Measurements from ENCODE around the gene C3orf85. TPM values are rescaled to one million over a fixed set of nuclear protein-coding genes. Genes with fewer than 3 reads are reported as not detected.

The C3orf85 gene
- total and polyA plus RNA-seq, 9 donors, result 1.3 to 3.8 TPM; not detected in 7

DNA sequence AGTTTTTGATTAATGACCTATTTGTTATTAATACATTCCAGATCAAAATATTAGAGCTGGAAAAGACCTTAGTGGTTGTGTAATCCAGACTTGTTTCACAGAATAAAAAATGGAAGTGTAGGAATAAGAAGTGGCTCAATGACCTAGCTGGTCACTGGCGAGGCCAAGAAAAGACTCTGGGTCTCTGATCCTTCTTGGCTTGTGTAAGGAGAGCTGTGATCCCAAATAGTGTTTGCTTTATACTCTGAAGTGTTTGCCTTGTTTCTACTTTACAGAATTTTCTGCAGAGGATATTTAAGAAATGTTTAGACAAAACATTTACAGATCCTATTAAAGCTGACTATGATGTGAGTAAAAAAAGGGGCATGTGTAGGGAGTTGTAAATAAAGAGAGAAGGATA is 7.1 kb downstream of the C3orf85 start:
- H3K9me3 ChIP-seq (replicated peaks; ENCODE audit: control insufficient read depth, low read depth, low read length), result no peaks in the 10 kb centered on the region
- WGBS (ENCODE audit: insufficient coverage), result 63% methylated on average over 1 of the region's 1 CpG
- DNase-seq, result no peak
- H3K4me3 ChIP-seq (ENCODE audit: low read length), result no peak overlapping the region
- H3K36me3 ChIP-seq (ENCODE audit: control insufficient read depth, insufficient read depth, low read length), result no peaks in the 10 kb centered on the region
- H3K27me3 ChIP-seq (ENCODE audit: control insufficient read depth, insufficient read depth, low read length), result no peaks in the 10 kb centered on the region
- no peak overlapping the region for H3K27ac ChIP-seq (ENCODE audit: low read length)
- H3K4me1 ChIP-seq (ENCODE audit: control insufficient read depth, insufficient read depth, low read length), result no peaks in the 10 kb centered on the region

- Histone ChIP-seq H3K9me3 (replicated peaks; ENCODE audit: control insufficient read depth, low read depth, low read length) (no peaks in the 10 kb centered on the region), H3K27me3 (ENCODE audit: control insufficient read depth, insufficient read depth, low read length) (no peaks in the 10 kb centered on the region), H3K4me1 (ENCODE audit: control insufficient read depth, insufficient read depth, low read length) (no peaks in the 10 kb centered on the region), H3K4me3 (ENCODE audit: low read length) (no peak overlapping the region), H3K27ac (ENCODE audit: low read length) (no peak overlapping the region), H3K36me3 (ENCODE audit: control insufficient read depth, insufficient read depth, low read length) (no peaks in the 10 kb centered on the region)
- WGBS (ENCODE audit: insufficient coverage), result no CpG with 5 or more reads among the region's 2 CpGs
- DNase-seq, result no peak
These were observed 12.6 kb downstream of the C3orf85 start for GRCh38 chr3:109149078-109149477.

- 86% methylated on average over 2 of the region's 4 CpGs for WGBS (ENCODE audit: insufficient coverage)
- Histone ChIP-seq H3K27ac (ENCODE audit: low read length) (no peak overlapping the region), H3K36me3 (ENCODE audit: control insufficient read depth, insufficient read depth, low read length) (no peaks in the 10 kb centered on the region), H3K9me3 (replicated peaks; ENCODE audit: control insufficient read depth, low read depth, low read length) (no peaks in the 10 kb centered on the region), H3K4me3 (ENCODE audit: low read length) (no peak overlapping the region), H3K4me1 (ENCODE audit: control insufficient read depth, insufficient read depth, low read length) (no peaks in the 10 kb centered on the region), H3K27me3 (ENCODE audit: control insufficient read depth, insufficient read depth, low read length) (no peaks in the 10 kb centered on the region)
- no peak for DNase-seq
These were observed 15.8 kb downstream of the C3orf85 start for GRCh38 chr3:109152320-109152719.

DNA sequence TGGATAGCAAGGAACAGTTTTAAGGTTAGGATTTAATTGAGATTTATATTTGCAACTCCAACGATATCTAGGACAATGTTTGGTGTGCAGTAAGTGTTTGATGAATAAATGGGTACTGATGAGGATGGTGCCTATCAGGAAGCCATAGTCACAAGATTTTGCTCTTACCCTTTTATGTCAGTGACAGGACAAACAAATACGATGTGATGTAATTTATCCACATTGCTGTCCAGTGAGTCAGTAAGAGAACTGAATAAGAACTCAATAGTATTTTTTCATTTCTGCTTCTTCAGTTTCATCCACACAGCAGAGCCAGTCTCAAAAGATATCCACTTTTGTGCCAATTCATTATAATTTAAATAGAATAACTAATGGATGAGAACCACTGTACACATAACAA is 18.5 kb downstream of the C3orf85 start:
- Histone ChIP-seq H3K4me1 (ENCODE audit: control insufficient read depth, insufficient read depth, low read length) (no peaks in the 10 kb centered on the region), H3K9me3 (replicated peaks; ENCODE audit: control insufficient read depth, low read depth, low read length) (no peaks in the 10 kb centered on the region), H3K27me3 (ENCODE audit: control insufficient read depth, insufficient read depth, low read length) (no peaks in the 10 kb centered on the region), H3K4me3 (ENCODE audit: low read length) (no peak overlapping the region), H3K36me3 (ENCODE audit: control insufficient read depth, insufficient read depth, low read length) (no peaks in the 10 kb centered on the region), H3K27ac (ENCODE audit: low read length) (no peak overlapping the region)
- 100% methylated on average over 1 of the region's 2 CpGs for WGBS (ENCODE audit: insufficient coverage)
- no peak for DNase-seq

DNA sequence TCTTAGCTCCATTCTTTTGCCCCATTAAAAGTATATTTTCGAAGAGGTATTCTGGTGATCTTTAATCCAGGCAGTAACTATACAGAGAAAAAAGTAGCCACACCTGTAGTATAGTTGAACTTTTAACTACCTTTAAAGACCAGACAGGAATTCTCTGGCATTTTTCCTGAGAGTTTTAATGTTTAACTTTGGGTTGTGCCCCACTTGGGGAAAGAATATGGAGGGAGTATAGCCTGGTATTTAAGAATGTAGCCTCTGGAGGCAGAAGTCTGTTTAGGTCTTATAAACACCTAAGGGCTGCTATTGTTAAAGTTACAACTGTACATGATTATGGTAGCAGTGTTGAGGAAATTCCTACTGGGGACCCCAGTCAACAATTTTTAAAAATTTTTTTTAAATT is 19.3 kb downstream of the C3orf85 start:
- Histone ChIP-seq H3K27ac (ENCODE audit: low read length) (no peak overlapping the region), H3K9me3 (replicated peaks; ENCODE audit: control insufficient read depth, low read depth, low read length) (no peaks in the 10 kb centered on the region), H3K4me1 (ENCODE audit: control insufficient read depth, insufficient read depth, low read length) (no peaks in the 10 kb centered on the region), H3K4me3 (ENCODE audit: low read length) (no peak overlapping the region), H3K27me3 (ENCODE audit: control insufficient read depth, insufficient read depth, low read length) (no peaks in the 10 kb centered on the region), H3K36me3 (ENCODE audit: control insufficient read depth, insufficient read depth, low read length) (no peaks in the 10 kb centered on the region)
- WGBS (ENCODE audit: insufficient coverage), result no CpG with 5 or more reads among the region's 1 CpG
- DNase-seq, result no peak

DNA sequence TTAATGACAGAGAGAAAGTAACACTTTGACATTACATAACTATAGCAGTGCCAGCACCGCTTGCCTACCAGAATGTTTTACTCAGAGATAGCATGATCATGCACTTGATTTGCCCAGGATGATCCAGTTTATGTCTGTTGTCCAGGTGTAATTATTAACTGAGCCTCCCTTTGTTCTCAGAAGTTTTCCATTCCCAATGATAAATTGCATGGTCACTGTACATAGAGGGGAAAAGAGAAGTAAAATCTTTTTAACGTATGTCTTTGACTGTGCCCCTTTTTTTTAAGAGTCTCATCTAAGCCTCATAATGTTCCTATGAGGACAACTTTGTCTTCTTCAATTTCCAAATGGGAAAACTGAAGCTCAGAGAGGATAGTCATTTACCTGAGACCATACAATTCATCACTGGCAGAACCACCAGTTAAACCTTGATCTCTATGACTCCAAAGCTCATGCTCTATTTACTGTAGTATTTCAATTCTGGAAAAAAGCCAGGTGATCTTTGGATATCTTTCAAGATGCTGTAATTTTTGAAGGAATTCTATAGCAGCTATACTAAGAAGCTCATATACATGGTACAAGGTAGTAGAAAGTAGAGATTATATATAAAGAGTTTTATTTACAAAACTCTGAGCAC is 25.1 kb downstream of the C3orf85 start:
- no peaks in the 10 kb centered on the region for H3K4me1 ChIP-seq (ENCODE audit: control insufficient read depth, insufficient read depth, low read length)
- no CpG with 5 or more reads among the region's 2 CpGs for WGBS (ENCODE audit: insufficient coverage)
- H3K36me3 ChIP-seq (ENCODE audit: control insufficient read depth, insufficient read depth, low read length), result no peaks in the 10 kb centered on the region
- no peaks in the 10 kb centered on the region for H3K27me3 ChIP-seq (ENCODE audit: control insufficient read depth, insufficient read depth, low read length)
- H3K4me3 ChIP-seq (ENCODE audit: low read length), result no peak overlapping the region
- DNase-seq, result no peak
- H3K9me3 ChIP-seq (replicated peaks; ENCODE audit: control insufficient read depth, low read depth, low read length), result no peaks in the 10 kb centered on the region
- no peak overlapping the region for H3K27ac ChIP-seq (ENCODE audit: low read length)

DNA sequence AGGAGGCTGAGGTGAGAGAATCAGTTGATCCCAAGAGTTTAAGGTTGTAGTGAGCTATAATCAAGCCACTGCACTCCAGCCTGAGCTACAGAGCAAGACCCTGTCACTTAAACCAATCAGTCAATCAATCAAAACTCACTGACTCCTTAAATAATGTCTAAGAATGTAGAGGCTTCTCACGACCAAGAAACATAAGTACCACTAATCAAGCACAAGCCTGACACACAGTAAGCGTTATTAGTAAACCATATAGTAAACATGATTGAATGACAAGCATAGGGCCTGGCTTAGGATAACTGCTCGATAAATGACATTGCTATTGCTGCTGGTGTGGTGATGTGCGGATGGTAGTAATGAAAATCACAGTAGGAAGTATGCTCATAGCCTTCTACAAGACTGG is 29.4 kb downstream of the C3orf85 start:
- no peaks in the 10 kb centered on the region for H3K27me3 ChIP-seq (ENCODE audit: control insufficient read depth, insufficient read depth, low read length)
- DNase-seq, result no peak
- H3K4me3 ChIP-seq (ENCODE audit: low read length), result no peak overlapping the region
- H3K36me3 ChIP-seq (ENCODE audit: control insufficient read depth, insufficient read depth, low read length), result no peaks in the 10 kb centered on the region
- H3K27ac ChIP-seq (ENCODE audit: low read length), result no peak overlapping the region
- H3K4me1 ChIP-seq (ENCODE audit: control insufficient read depth, insufficient read depth, low read length), result no peaks in the 10 kb centered on the region
- no peaks in the 10 kb centered on the region for H3K9me3 ChIP-seq (replicated peaks; ENCODE audit: control insufficient read depth, low read depth, low read length)
- 92% methylated on average over 2 of the region's 4 CpGs for WGBS (ENCODE audit: insufficient coverage)

- Histone ChIP-seq H3K4me1 (ENCODE audit: control insufficient read depth, insufficient read depth, low read length) (no peaks in the 10 kb centered on the region), H3K27me3 (ENCODE audit: control insufficient read depth, insufficient read depth, low read length) (no peaks in the 10 kb centered on the region), H3K9me3 (replicated peaks; ENCODE audit: control insufficient read depth, low read depth, low read length) (no peaks in the 10 kb centered on the region), H3K36me3 (ENCODE audit: control insufficient read depth, insufficient read depth, low read length) (no peaks in the 10 kb centered on the region), H3K27ac (ENCODE audit: low read length) (no peak overlapping the region), H3K4me3 (ENCODE audit: low read length) (no peak overlapping the region)
- no CpG with 5 or more reads among the region's 3 CpGs for whole genome bisulfite sequencing (ENCODE audit: insufficient coverage)
- no peak for DNase-seq
These were observed 35.0 kb downstream of the C3orf85 start for GRCh38 chr3:109171479-109171878.

DNA sequence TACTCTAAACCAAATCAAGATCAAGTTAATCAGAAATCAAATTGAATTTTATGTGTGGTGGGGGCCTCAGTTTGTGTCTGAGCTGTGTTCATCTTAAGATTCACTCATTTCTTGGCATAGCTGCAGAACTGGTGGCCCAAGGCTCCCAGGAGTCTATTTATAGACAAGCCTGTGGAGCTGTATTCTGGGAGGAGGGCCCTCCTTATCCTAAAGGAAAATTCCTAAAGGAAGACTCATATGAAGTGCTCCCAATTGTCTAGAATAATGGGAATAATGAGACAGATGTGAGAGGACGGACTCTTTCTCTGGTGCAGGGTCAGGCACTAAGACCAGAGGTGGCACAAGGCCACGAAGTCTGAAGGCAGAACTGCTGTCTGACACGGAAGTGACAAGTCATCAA is 38.9 kb downstream of the C3orf85 start:
- no peak overlapping the region for H3K4me3 ChIP-seq (ENCODE audit: low read length)
- H3K27me3 ChIP-seq (ENCODE audit: control insufficient read depth, insufficient read depth, low read length), result no peaks in the 10 kb centered on the region
- no CpG with 5 or more reads among the region's 3 CpGs for WGBS (ENCODE audit: insufficient coverage)
- no peaks in the 10 kb centered on the region for H3K36me3 ChIP-seq (ENCODE audit: control insufficient read depth, insufficient read depth, low read length)
- no peaks in the 10 kb centered on the region for H3K4me1 ChIP-seq (ENCODE audit: control insufficient read depth, insufficient read depth, low read length)
- H3K9me3 ChIP-seq (replicated peaks; ENCODE audit: control insufficient read depth, low read depth, low read length), result no peaks in the 10 kb centered on the region
- no peak overlapping the region for H3K27ac ChIP-seq (ENCODE audit: low read length)
- DNase-seq, result no peak

DNA sequence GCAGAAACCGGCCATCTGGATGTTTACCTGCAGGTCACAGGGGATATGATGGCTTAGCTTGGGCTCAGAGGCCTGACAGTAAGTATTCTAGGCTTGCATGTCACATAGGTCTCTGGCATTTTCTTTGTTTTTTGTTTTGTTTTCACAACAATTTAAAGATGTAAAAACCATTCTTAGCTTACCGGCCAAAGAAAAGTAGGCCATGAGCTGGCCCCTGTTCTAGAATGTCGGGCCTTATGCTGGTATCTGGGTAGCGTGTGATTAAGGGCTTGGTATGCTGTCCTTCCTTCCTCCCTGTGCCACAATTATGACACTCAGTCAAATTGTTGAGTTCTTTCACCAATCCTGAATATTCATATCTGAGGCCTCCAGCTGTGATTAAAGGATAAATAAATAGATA is 40.2 kb downstream of the C3orf85 start:
- H3K4me1 ChIP-seq (ENCODE audit: control insufficient read depth, insufficient read depth, low read length), result no peaks in the 10 kb centered on the region
- H3K27ac ChIP-seq (ENCODE audit: low read length), result no peak overlapping the region
- no peak for DNase-seq
- no peak overlapping the region for H3K4me3 ChIP-seq (ENCODE audit: low read length)
- no peaks in the 10 kb centered on the region for H3K36me3 ChIP-seq (ENCODE audit: control insufficient read depth, insufficient read depth, low read length)
- H3K9me3 ChIP-seq (replicated peaks; ENCODE audit: control insufficient read depth, low read depth, low read length), result no peaks in the 10 kb centered on the region
- WGBS (ENCODE audit: insufficient coverage), result 67% methylated on average over 1 of the region's 4 CpGs
- H3K27me3 ChIP-seq (ENCODE audit: control insufficient read depth, insufficient read depth, low read length), result no peaks in the 10 kb centered on the region

DNA sequence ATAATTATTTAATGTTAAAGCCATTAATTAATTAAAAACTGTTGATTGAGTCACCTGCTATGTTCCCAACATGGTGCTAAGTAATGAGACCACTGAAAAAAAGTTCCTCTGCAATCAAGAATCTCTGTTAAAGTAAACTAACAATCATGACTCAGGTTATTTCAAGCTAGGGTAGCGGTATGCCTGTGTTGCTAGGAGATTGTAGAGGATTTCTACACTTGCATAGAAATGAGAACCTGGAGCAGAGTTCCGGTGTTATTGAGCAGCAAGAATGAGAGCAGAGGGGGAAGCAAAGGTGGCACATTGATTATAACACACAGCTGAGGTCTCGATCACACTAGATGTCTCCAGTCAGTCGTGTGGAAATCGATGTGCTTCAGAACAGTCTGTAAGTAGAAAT is 41.4 kb downstream of the C3orf85 start:
- Histone ChIP-seq H3K36me3 (ENCODE audit: control insufficient read depth, insufficient read depth, low read length) (no peaks in the 10 kb centered on the region), H3K27ac (ENCODE audit: low read length) (no peak overlapping the region), H3K27me3 (ENCODE audit: control insufficient read depth, insufficient read depth, low read length) (no peaks in the 10 kb centered on the region), H3K9me3 (replicated peaks; ENCODE audit: control insufficient read depth, low read depth, low read length) (no peaks in the 10 kb centered on the region), H3K4me3 (ENCODE audit: low read length) (no peak overlapping the region), H3K4me1 (ENCODE audit: control insufficient read depth, insufficient read depth, low read length) (no peaks in the 10 kb centered on the region)
- 80% methylated on average over 4 of the region's 5 CpGs for WGBS (ENCODE audit: insufficient coverage)
- DNase-seq, result no peak

Data from muscle of leg (tissue), 11 donors.